Medulla oblongata (tissue), 1 donor: ENCODE data around the gene TMEM107.

Experiments used
- DNase-seq: peaks from one replicate; pipeline ENCODE4 v3.0.0-alpha.2; 2015; ENCODE audit errors: extremely low spot score

TMEM107 gene

GRCh38 chr17:8137645-8138373, 38.4 kb downstream of the TMEM107 start:
- DNase-seq, result no peak

GRCh38 chr17:8133941-8134340, 42.2 kb downstream of the TMEM107 start:
- DNase-seq, result no peak

- DNase-seq, result no peak
These were observed 42.8 kb downstream of the TMEM107 start for GRCh38 chr17:8133399-8133798.

GRCh38 chr17:8131844-8132441, 44.2 kb downstream of the TMEM107 start:
- DNase-seq, result no peak

GRCh38 chr17:8128125-8128784, 47.9 kb downstream of the TMEM107 start:
- DNase-seq, result no peak

GRCh38 chr17:8126491-8127066, 49.6 kb downstream of the TMEM107 start:
- peak; percentile 63 for DNase-seq

GRCh38 chr17:8125947-8126490, 50.2 kb downstream of the TMEM107 start:
- DNase-seq, result no peak

- DNase-seq, result peak; percentile 89
These were observed 50.8 kb downstream of the TMEM107 start for GRCh38 chr17:8125154-8125946.

GRCh38 chr17:8124350-8125153, 51.6 kb downstream of the TMEM107 start:
- no peak for DNase-seq

GRCh38 chr17:8123695-8124349, 52.4 kb downstream of the TMEM107 start, which contains the start of gene HES7:
Gene HES7, minus strand, starts transcription at chr17:8124106. Its CDS starts 22 bp downstream, at chr17:8124084.
- no peak for DNase-seq

GRCh38 chr17:8122924-8123694, 53.1 kb downstream of the TMEM107 start:
- no peak for DNase-seq
